22Rv1 (cell line): ENCODE data around the gene PKP4.
A peak's percentile ranks its signal among the peaks of the same experiment; 100 is the strongest.

Experiments
- H3K27ac ChIP-seq: fragments of 450-650 bp; 2 replicates; pipeline ENCODE4 v1.5.1; 2017
- CTCF ChIP-seq: fragments of 450-650 bp; IDR thresholded peaks from 2 replicates; pipeline ENCODE4 v1.5.1; 2017; ENCODE audit warnings: mild to moderate bottlenecking
- ZFX ChIP-seq: fragments of 450-650 bp; IDR thresholded peaks from 2 replicates; pipeline ENCODE4 v1.6.1; 2017; ENCODE audit warnings: antibody characterized with exemption, borderline replicate concordance

Gene PKP4

DNA sequence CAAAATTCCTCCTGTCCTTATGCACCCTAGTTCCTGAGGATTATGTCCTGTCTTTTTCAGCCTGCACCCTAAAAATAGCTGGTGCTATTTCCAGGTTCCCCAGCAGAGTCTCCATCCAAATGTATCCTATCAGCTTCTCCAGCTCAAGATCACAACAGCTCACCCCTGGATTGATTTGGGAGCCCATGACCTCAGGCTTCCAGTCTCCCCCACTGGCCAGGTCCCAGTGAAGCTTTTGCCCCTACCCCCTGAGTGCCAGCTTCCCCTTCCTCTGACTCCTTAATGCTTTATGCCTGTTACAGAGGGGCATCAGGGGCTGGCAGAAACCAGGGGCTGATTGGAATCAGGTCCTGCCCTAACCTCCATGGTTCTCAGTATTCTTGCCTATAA is 261.4 kb downstream of the PKP4 start:
- TF ChIP-seq CTCF: no peak
- no peak for TF ChIP-seq ZFX
- H3K27ac ChIP-seq: no peak overlapping the region

- H3K27ac ChIP-seq: no peak overlapping the region
- TF ChIP-seq ZFX (no peak), CTCF (no peak)
Observed at GRCh38 chr2:158718851-158719250, 262.1 kb downstream of the PKP4 start.

GRCh38 chr2:158719403-158719802 is 262.7 kb downstream of the PKP4 start:
- no peak for TF ChIP-seq CTCF
- TF ChIP-seq ZFX: no peak
- no peak overlapping the region for H3K27ac ChIP-seq

- H3K27ac ChIP-seq: no peak overlapping the region
- TF ChIP-seq ZFX: no peak
- no peak for TF ChIP-seq CTCF
Observed at GRCh38 chr2:158722266-158723105, 265.7 kb downstream of the PKP4 start.

DNA sequence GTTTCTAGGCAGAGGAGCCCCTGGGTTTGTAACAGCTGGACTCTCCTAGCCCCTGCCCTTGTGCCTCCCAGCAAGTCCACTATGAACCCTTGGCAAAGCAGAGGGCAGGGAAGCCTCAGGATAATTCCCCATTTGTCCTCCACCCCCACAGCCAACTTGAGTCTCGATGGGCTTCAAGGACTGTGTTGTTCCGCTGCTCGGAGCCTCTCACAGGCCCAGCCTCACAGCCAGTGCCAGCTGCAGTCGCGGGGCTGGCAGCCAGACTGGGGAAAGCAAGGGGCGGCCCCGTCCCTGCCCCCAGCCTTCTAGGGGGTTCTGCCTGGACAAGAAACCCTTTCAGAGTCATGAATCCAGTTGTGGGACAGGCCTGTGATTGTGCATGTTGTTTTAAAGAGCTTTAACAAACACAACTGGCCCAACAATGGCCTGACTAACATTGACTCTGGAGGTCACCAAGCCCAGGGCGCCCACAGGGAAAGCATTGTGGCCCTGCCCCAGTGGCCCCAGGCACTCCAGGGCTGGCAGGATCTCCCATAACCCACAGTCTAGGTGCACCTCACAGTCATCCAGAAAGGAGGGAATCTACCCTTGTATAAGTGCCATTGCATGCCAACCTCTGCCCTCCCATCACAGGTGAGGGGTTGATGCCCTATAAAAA is 266.6 kb downstream of the PKP4 start:
- H3K27ac ChIP-seq: peak overlapping the region; percentile 78
- no peak for TF ChIP-seq CTCF
- no peak for TF ChIP-seq ZFX

DNA sequence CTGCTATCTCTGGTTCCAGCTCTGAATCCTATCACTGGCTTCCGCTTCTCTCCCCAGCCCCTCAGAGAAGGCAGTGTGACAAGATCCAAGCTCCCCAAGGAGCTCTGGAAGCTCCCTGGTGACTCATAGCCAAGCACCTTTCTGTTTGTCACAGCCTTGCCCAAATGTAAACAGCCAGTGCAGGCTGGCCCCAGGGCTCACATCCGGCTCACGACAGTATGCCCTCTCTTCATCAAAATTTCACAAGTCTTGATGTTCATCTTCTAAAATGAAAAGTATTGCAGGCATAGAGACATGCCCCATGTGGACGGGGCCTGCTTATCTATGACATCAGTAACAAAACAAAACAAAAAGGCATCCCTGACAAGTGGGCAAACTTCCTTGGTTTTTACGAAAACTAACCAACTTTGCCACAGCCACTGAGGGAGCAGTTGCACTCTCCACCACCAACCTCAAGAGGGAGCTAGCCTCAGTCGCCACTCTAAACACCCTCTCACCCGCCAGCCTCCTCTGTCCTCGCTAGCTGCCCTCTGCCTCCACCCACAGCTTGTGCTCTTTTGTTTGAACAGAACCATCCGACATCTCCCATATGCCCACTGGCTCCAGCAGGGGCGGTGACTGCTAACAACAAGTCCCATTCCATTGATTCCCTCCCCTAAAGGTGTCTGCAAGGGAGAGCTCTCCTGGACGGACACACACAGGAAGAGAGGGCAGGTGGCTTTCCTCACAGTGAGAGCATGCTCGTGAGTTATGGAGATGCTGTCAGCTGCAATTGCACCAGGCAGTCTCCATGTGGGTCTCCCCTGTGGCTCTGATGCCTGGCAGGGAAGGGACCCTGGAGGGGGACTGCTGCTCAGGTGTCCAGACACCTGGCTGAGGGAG is 267.4 kb downstream of the PKP4 start:
- TF ChIP-seq ZFX (no peak), CTCF (peak; percentile 55)
- peak overlapping the region; percentile 78 for H3K27ac ChIP-seq
